Right lobe of liver (tissue), 4 donors: ENCODE measurements around the gene BMAL1.

ENCODE experiments used
- POLR2A ChIP-seq: fragments of 450-650 bp; IDR thresholded peaks from one replicate; pipeline ENCODE4 v1.6.1; 2017; ENCODE audit warnings: antibody characterized with exemption, mild to moderate bottlenecking
- TF ChIP-seq, protein P1 (sequence below), 4 donors: fragments of 200-600 bp in 3 of 4; fragments of 450-650 bp in 1 of 4; IDR thresholded peaks; one replicate each; pipeline versions ENCODE4 v1.5.1 to v1.8.0; 2016 to 2022; ENCODE audit warnings: antibody characterized with exemption in 4 of 4, mild to moderate bottlenecking in 2 of 4
- donor health status: DM: no; HTN: no; CAD: no.
- donor health status: DM: no; HTN: no; CAD: no.
- donor health status: DM: no; HTN: yes; CAD: no.

DNA sequence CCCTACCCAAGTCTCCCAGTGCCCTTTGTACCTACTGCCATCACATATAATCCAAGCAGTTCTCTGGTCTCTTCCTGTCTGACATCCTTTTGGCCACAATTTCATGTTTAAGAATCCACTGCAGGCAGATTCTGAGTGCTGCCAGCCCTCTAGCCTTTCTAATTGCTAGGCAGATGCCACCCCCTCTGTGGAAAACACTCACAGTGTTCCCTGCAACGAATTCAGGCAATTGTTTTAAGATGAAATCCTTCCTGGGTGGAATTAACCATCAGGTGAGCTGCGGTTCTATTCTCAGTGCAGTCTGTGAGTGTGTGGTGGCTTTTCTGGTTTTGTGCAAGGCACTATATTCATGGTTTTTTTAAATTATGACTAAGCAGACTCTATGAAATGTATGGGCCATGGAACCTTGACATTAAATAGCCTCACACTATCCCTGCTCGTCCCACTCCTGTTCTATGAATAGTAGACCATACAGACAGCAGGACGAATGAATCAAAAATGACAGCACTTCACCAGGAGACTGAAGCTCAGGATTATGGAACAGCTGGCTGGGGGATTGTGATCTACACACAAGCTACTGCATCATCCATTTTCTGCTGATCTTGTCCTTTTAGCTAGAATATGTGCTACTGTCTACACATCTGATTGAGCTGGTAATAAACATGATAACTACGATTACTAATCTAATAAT, 29.8 kb upstream of the BMAL1 start:
- TF ChIP-seq, protein P1, sequence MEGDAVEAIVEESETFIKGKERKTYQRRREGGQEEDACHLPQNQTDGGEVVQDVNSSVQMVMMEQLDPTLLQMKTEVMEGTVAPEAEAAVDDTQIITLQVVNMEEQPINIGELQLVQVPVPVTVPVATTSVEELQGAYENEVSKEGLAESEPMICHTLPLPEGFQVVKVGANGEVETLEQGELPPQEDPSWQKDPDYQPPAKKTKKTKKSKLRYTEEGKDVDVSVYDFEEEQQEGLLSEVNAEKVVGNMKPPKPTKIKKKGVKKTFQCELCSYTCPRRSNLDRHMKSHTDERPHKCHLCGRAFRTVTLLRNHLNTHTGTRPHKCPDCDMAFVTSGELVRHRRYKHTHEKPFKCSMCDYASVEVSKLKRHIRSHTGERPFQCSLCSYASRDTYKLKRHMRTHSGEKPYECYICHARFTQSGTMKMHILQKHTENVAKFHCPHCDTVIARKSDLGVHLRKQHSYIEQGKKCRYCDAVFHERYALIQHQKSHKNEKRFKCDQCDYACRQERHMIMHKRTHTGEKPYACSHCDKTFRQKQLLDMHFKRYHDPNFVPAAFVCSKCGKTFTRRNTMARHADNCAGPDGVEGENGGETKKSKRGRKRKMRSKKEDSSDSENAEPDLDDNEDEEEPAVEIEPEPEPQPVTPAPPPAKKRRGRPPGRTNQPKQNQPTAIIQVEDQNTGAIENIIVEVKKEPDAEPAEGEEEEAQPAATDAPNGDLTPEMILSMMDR (IDR thresholded peaks at IDR 0.05): no peak
- TF ChIP-seq POLR2A: no peak
